NB4 (cell line): Measurements from ENCODE around the gene ZNF236.
"Not testable (repeated sequence)": the region's sequence is repeated elsewhere in the genome, so short reads cannot be mapped to it uniquely, and the experiment has no call there.

Source experiments
- CTCF ChIP-seq: IDR thresholded peaks from one replicate; pipeline ENCODE4 v1.5.1; 2012; ENCODE audit warnings: low read depth, low read length
- MAX ChIP-seq: IDR thresholded peaks from 2 replicates; pipeline ENCODE4 v1.6.1; 2011; ENCODE audit warnings: low read depth, low read length

- not testable (repeated sequence) for TF ChIP-seq CTCF, MAX
These were observed 168.1 kb downstream of the ZNF236 start for GRCh38 chr18:76990343-76991020.
